GM19238 (cell line): ENCODE measurements around the gene KIF3B.
"Not testable (repeated sequence)": the region's sequence is repeated elsewhere in the genome, so short reads cannot be mapped to it uniquely, and the experiment has no call there.

Experiments
- DNase-seq: peaks from one replicate; pipeline ENCODE4 v3.0.0; 2011; ENCODE audit warnings: low spot score; ENCODE audit not compliant: insufficient read length

Gene KIF3B

GRCh38 chr20:32248043-32248442 is 29.4 kb upstream of the KIF3B start:
- no peak for DNase-seq

GRCh38 chr20:32249030-32249738 is 28.3 kb upstream of the KIF3B start:
- no peak for DNase-seq

GRCh38 chr20:32251470-32251869 is 26.0 kb upstream of the KIF3B start:
- no peak for DNase-seq

GRCh38 chr20:32252189-32252588 is 25.3 kb upstream of the KIF3B start:
- DNase-seq: no peak

GRCh38 chr20:32260973-32261372 is 16.5 kb upstream of the KIF3B start:
- DNase-seq: not testable (repeated sequence)

GRCh38 chr20:32261644-32262043 is 15.8 kb upstream of the KIF3B start:
- DNase-seq: no peak

- DNase-seq: no peak
Observed at GRCh38 chr20:32263398-32263954, 14.0 kb upstream of the KIF3B start.

- DNase-seq: no peak
Observed at GRCh38 chr20:32271620-32272019, 5.8 kb upstream of the KIF3B start.

- DNase-seq: no peak
Observed at GRCh38 chr20:32274359-32274758, 3.1 kb upstream of the KIF3B start.

GRCh38 chr20:32275163-32275562 is 2.3 kb upstream of the KIF3B start:
- DNase-seq: not testable (repeated sequence)

- peak; percentile 55 for DNase-seq
Observed at GRCh38 chr20:32278199-32278643, 770 bp downstream of the KIF3B start.

GRCh38 chr20:32281711-32282110 is 4.3 kb downstream of the KIF3B start:
- no peak for DNase-seq

- no peak for DNase-seq
Observed at GRCh38 chr20:32282461-32282860, 5.0 kb downstream of the KIF3B start.

- no peak for DNase-seq
Observed at GRCh38 chr20:32285082-32285620, 7.7 kb downstream of the KIF3B start.

GRCh38 chr20:32285621-32286371 is 8.3 kb downstream of the KIF3B start:
- DNase-seq: peak; percentile 16

- DNase-seq: no peak
Observed at GRCh38 chr20:32287231-32287638, 9.8 kb downstream of the KIF3B start.

GRCh38 chr20:32288225-32288849 is 10.9 kb downstream of the KIF3B start:
- no peak for DNase-seq

GRCh38 chr20:32289299-32289660 is 11.8 kb downstream of the KIF3B start:
- not testable (repeated sequence) for DNase-seq

GRCh38 chr20:32289661-32290431 is 12.4 kb downstream of the KIF3B start:
- no peak for DNase-seq

GRCh38 chr20:32291166-32291565 is 13.7 kb downstream of the KIF3B start:
- no peak for DNase-seq

GRCh38 chr20:32292548-32292947 is 15.1 kb downstream of the KIF3B start:
- DNase-seq: no peak
